CD4-positive, alpha-beta T cell treated with Interleukin-10 for 1 hour (primary cell): ENCODE data around the gene RAMP3.

Experiments used
- DNase-seq: peaks from one replicate; pipeline ENCODE4 v3.0.0-alpha.2; 2020

Gene RAMP3

DNA sequence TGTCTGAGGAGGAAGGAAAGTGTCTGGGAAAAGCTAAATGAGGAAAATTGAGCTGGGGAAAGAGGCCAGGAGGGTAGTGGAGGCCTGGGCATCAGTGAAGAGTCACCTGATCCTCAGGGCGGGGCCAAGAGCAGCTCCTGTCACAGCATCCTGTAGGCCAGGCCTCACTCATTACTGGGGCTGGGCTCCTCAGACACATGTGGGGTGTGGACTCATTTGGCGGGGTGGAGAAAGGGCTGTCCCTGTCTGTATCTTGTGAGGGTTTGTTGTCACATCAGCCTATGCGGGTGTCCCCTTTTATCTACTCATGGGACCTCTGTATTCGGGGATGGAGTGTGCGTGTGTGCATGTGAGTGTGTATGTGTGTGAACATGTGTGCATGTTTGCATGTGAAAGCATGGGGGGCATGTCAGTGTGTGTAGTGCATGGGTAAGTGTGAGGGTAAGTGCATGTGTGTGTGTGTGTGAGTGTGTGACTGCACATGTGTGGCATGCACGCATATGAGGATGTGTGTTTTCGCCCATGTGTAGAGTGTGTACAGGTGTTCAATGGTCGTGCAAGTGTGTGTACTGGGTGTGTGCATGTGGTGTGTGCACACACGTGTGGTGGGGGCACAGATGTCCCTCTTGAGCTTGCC lies 67.8 kb downstream of the RAMP3 start:
- DNase-seq, result no peak

DNA sequence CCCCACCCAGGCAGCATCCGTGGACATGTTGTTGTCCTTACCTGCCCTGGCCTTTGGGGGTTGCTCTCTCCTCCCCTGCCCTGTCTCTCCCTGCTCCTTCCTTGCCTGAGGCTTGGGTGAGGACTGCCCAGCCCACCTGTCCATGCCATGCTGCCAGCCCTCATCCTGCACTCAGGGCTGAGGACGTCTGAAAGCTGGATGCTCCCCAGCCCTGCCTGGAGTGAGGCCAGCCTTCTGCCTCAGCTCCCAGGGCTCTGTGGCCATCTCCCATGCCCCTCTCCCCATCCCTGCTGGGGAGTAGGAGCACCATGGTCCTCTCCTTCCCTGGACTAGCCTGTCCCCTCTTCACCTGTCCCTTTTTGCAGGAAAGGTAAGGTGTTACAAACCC lies 68.4 kb downstream of the RAMP3 start:
- no peak for DNase-seq

DNA sequence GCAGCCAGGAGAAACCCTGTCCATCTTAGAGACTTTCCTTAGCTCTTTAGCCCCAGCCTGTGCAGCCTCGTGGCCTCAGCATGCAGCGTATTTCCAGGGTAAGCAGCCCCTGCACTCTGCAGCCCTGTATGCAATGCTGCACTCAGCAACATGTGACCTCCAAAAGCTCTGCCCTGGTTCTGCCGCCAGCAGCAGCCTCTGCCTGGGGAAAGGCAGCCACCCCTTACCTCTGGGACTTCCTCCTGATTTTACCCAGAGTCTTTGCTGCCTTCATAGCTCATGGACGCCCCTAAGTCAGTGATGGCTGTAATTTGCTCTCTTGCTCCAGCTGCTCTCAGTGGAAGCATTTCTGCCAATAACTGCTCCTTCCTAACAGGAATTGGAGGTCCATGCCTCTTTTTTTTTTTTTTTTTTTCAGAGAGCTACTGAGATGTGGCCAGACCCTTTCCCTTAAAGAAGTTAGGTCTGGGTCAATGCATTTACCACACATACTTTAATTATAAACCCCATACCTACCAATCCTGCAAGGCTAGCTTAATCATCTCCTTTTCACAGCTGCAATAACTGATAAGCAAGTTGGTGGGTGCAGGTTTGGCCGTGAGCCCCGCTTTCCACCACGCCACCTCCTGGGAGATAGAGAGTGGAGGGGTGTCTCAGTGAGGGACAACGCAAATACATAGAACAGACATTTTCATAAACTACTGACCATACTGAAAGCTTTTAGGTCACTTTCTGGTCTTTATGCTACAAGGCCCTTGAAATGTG lies 71.7 kb downstream of the RAMP3 start:
- DNase-seq, result no peak

DNA sequence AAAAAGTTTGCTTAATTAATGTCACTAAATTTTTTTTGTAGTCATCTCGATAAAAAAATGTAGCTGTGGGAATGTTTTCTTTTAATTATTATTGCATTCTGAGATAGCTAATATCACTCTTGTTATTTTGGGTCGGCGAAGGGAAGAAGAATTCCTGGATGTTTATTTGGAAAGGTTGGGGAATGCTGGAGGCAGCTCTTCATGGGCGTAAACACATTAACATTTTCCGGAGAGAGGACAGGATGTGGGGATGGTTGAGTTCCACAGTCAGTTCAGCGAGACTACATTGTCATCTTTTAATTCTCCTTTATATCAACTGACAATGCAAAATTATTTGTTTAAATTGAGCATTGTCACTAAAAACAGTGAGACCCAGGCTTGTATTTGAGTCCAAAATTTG lies 72.5 kb downstream of the RAMP3 start:
- no peak for DNase-seq

DNA sequence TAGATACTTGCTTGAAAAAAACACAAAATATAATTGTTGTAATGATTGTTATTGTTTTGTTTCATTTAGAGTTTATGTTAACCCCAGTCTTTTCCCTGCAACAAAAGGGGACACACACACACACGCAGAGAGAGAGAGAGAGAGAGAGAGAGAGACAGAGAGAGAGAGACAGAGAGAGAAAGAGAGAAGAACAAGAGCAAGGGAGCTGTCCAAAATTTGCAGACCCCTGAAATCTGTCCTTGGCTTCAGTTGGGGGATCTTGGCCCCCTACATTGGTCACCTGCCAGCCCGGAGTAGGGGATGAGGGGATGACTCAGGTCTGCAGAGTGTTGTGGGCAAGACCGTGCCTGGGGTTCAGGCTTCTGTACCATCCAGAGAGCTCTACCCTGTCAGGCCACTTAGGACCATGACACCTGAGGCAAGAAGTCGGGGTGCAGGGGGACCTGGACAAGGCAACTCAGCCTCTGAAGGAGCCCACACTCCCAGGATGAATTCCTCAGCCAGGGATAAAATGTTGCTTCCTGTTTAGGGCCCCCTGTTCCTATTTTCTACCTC lies 73.1 kb downstream of the RAMP3 start:
- DNase-seq, result no peak

DNA sequence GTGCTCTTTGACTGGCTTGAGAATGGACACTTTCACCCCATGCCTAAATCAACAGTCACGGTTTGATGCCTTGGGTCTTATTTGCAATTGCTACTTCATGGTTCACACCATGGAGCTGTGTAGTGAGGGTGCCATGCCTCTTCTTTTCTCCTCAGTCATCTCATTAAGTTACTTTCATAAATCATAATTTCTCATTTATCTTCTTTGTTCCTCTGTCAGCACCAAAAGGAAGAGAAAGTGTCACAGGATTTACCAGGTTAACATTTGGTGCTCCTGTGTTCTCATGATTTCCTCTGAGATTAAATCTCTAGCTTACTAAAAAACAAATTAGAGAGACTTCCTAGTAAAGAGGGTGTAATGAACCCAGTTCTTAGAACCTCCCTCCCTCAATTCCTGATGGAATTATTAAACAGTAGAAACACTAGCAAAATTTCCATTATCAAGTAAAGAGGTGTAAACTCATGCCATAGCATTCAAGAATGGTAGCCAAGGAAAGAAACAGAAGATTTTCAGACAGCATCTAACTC lies 75.7 kb downstream of the RAMP3 start:
- DNase-seq, result no peak
